ENCODE measurements around the gene BSPH1.
"Not testable (repeated sequence)": the region's sequence is repeated elsewhere in the genome, so short reads cannot be mapped to it uniquely, and the experiment has no call there.

Gene BSPH1

DNA sequence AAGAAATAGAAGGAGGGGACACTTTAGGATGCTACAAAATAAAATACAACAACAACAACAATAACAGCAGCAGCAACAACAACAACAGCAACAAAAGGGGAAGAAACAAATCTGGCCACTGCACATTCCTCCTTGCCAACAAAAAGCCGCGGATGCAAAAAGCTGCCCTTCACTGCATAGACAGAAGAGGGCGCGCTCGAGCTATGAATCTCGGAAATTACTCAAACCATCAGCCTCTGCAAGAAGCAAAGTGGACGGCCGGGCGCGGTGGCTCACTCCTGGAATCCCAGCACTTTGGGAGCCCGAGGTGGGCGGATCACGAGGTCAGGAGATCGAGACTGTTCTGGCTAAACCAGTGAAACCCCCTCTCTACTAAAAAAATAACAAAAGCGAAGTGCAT is 71.9 kb downstream of the BSPH1 start:
- not testable (repeated sequence) for DNase-seq (ENCODE audit: low spot score)

Data from COLO829 (cell line).